H9 (cell line): ENCODE results near the gene BRD3OS. TPM values are rescaled to one million over a fixed set of nuclear protein-coding genes. Genes with fewer than 3 reads are reported as not detected.

Experiments used
- DNase-seq: peaks from one replicate; pipeline ENCODE4 v3.0.0-alpha.2; 2017
- H2AFZ ChIP-seq: one replicate; pipeline ENCODE4 v1.6.1; 2013; ENCODE audit warnings: mild to moderate bottlenecking, low read length, control low read depth, moderate library complexity
- H2AK5ac ChIP-seq: 2 replicates; pipeline ENCODE4 v1.6.1; 2013; ENCODE audit warnings: low read length, control low read depth, mixed read lengths; ENCODE audit not compliant: insufficient read length
- H2BK120ac ChIP-seq: one replicate; pipeline ENCODE4 v1.6.1; 2013; ENCODE audit warnings: low read depth, mild to moderate bottlenecking, low read length, control low read depth, inconsistent platforms; ENCODE audit not compliant: poor library complexity, severe bottlenecking
- H2BK12ac ChIP-seq: 2 replicates; pipeline ENCODE4 v1.6.1; 2013; ENCODE audit warnings: low read length, control low read depth, mixed read lengths, low read depth; ENCODE audit not compliant: insufficient read length
- H2BK15ac ChIP-seq: 2 replicates; pipeline ENCODE4 v1.6.1; 2013; ENCODE audit warnings: low read depth, low read length, control low read depth
- H2BK20ac ChIP-seq: one replicate; pipeline ENCODE4 v1.6.1; 2013; ENCODE audit warnings: low read depth, mild to moderate bottlenecking, low read length, control low read depth, inconsistent platforms; ENCODE audit not compliant: poor library complexity, severe bottlenecking
- H2BK5ac ChIP-seq: 2 replicates; pipeline ENCODE4 v1.6.1; 2013; ENCODE audit warnings: low read length, control low read depth, mixed read lengths; ENCODE audit not compliant: insufficient read length
- H3K14ac ChIP-seq: 2 replicates; pipeline ENCODE4 v1.6.1; 2013; ENCODE audit warnings: low read length, control low read depth; ENCODE audit not compliant: insufficient read depth
- H3K18ac ChIP-seq: 2 replicates; pipeline ENCODE4 v1.6.1; 2013; ENCODE audit warnings: low read depth, mild to moderate bottlenecking, mixed read lengths, low read length, control low read depth; ENCODE audit not compliant: insufficient read length
- H3K23ac ChIP-seq: 2 replicates; pipeline ENCODE4 v1.6.1; 2013; ENCODE audit warnings: low read length, control low read depth, mixed read lengths, low read depth; ENCODE audit not compliant: insufficient read length
- H3K23me2 ChIP-seq: 2 replicates; pipeline ENCODE4 v1.6.1; 2013; ENCODE audit warnings: low read depth, mild to moderate bottlenecking, mixed read lengths, low read length, control low read depth; ENCODE audit not compliant: insufficient read length, poor library complexity, severe bottlenecking
- H3K27ac ChIP-seq: 2 replicates; pipeline ENCODE4 v1.5.1; 2013; ENCODE audit warnings: low read length, control low read depth, mixed read lengths, low read depth; ENCODE audit not compliant: insufficient read length
- H3K27me3 ChIP-seq: 2 replicates; pipeline ENCODE4 v1.6.1; 2013; ENCODE audit warnings: low read length, control low read depth, inconsistent platforms; ENCODE audit not compliant: insufficient read depth
- H3K4ac ChIP-seq: 2 replicates; pipeline ENCODE4 v1.6.1; 2013; ENCODE audit warnings: low read depth, mild to moderate bottlenecking, control low read depth, inconsistent platforms, low read length, moderate library complexity
- H3K4me1 ChIP-seq: 2 replicates; pipeline ENCODE4 v1.6.1; 2013; ENCODE audit warnings: low read length, control low read depth, inconsistent platforms; ENCODE audit not compliant: insufficient read depth
- H3K4me2 ChIP-seq: 2 replicates; pipeline ENCODE4 v1.6.1; 2013; ENCODE audit warnings: low read length, control low read depth, mixed read lengths; ENCODE audit not compliant: insufficient read length, insufficient read depth
- H3K56ac ChIP-seq: 2 replicates; pipeline ENCODE4 v1.6.1; 2013; ENCODE audit warnings: low read depth, mild to moderate bottlenecking, mixed read lengths, low read length, control low read depth; ENCODE audit not compliant: insufficient read length
- H3K79me1 ChIP-seq: 2 replicates; pipeline ENCODE4 v1.6.1; 2013; ENCODE audit warnings: low read depth, mild to moderate bottlenecking, moderate library complexity, low read length, control low read depth, inconsistent platforms; ENCODE audit not compliant: insufficient read depth, poor library complexity, severe bottlenecking
- H3K79me2 ChIP-seq: 2 replicates; pipeline ENCODE4 v1.6.1; 2013; ENCODE audit warnings: low read length, control low read depth, inconsistent platforms; ENCODE audit not compliant: insufficient read depth
- H3K9ac ChIP-seq: 2 replicates; pipeline ENCODE4 v1.6.1; 2013; ENCODE audit warnings: low read length, control low read depth, mixed read lengths; ENCODE audit not compliant: insufficient read length; ENCODE audit errors: extremely low read depth
- H3K9me3 ChIP-seq: one replicate; pipeline ENCODE4 v1.6.1; 2013; ENCODE audit warnings: low read depth, low read length, inconsistent platforms; ENCODE audit not compliant: control insufficient read depth
- H3T11ph ChIP-seq: one replicate; pipeline ENCODE4 v1.6.1; 2013; ENCODE audit warnings: mild to moderate bottlenecking, low read length, control low read depth, inconsistent platforms
- H4K20me1 ChIP-seq: one replicate; pipeline ENCODE4 v1.6.1; 2013; ENCODE audit not compliant: control insufficient read depth, insufficient read length, insufficient read depth
- H4K5ac ChIP-seq: 2 replicates; pipeline ENCODE4 v1.6.1; 2013; ENCODE audit warnings: low read depth, mild to moderate bottlenecking, mixed read lengths, low read length, control low read depth; ENCODE audit not compliant: insufficient read length
- H4K8ac ChIP-seq: replicated peaks from 2 replicates; pipeline ENCODE4 v1.6.1; 2013; ENCODE audit warnings: low read length, control low read depth, mixed read lengths, low read depth; ENCODE audit not compliant: insufficient read length
- H4K91ac ChIP-seq: 2 replicates; pipeline ENCODE4 v1.6.1; 2013; ENCODE audit warnings: low read depth, mild to moderate bottlenecking, moderate library complexity, mixed read lengths, low read length, control low read depth; ENCODE audit not compliant: insufficient read length
- H3K27ac Mint-ChIP-seq, 3 experiments: 2 replicates in 2 of 3; 3 replicates in 1 of 3; pipeline ENCODE4 v1.8.0; 2020 to 2021; ENCODE audit warnings: mixed read lengths in 3 of 3, mild to moderate bottlenecking in 1 of 3, moderate library complexity in 1 of 3
- H3K27me3 Mint-ChIP-seq: 2 replicates; pipeline ENCODE4 v1.8.0; 2021; ENCODE audit warnings: low read depth, mild to moderate bottlenecking, moderate library complexity, mixed read lengths
- H3K36me3 Mint-ChIP-seq, 3 experiments: 2 replicates in 2 of 3; 3 replicates in 1 of 3; pipeline ENCODE4 v1.8.0; 2020 to 2021; ENCODE audit warnings: low read depth in 3 of 3, mixed read lengths in 3 of 3; ENCODE audit not compliant: insufficient read depth in 1 of 3
- H3K4me1 Mint-ChIP-seq, 2 experiments: 2 replicates each; pipeline ENCODE4 v1.8.0; 2020; ENCODE audit warnings: mixed read lengths in 2 of 2
- H3K4me3 Mint-ChIP-seq, 2 experiments: 2 replicates in 1 of 2; 3 replicates in 1 of 2; pipeline ENCODE4 v1.8.0; 2020 to 2021; ENCODE audit warnings: mild to moderate bottlenecking in 2 of 2, mixed read lengths in 2 of 2, moderate library complexity in 1 of 2
- H3K9me3 Mint-ChIP-seq, 2 experiments: 2 replicates in 1 of 2; 3 replicates in 1 of 2; pipeline ENCODE4 v1.8.0; 2020; ENCODE audit warnings: mild to moderate bottlenecking in 2 of 2, mixed read lengths in 2 of 2, moderate library complexity in 1 of 2
- CTCF ChIP-seq: fragments of 200-600 bp; sonication (generic); conservative IDR thresholded peaks from 3 replicates; pipeline ENCODE4 v1.8.0; 2021; ENCODE audit warnings: antibody characterized with exemption, mild to moderate bottlenecking
- WGBS: extraction: QIAGEN DNeasy Blood & Tissue Kit; methylation state at CpG from one replicate; pipeline ENCODE4 v1.1.7; 2013; ENCODE audit warnings: missing lambda C conversion rate, low lambda C conversion rate, mixed read lengths; ENCODE audit not compliant: insufficient read length; ENCODE audit errors: extremely low coverage; 5-methylcytosine and 5-hydroxymethylcytosine counted together
- total RNA-seq: library from RNA; stranded (reverse); gene quantifications from 2 replicates; pipeline ENCODE4 v1.2.1, GENCODE V29; 2021

Gene BRD3OS
- total RNA-seq, 1 experiment from 2014 or later, result 16.4 TPM

GRCh38 chr9:133993635-133994253 lies 31.5 kb upstream of the BRD3OS start:
- H3K27ac Mint-ChIP-seq, result no peak overlapping the region; a peak in 1 of 7 replicates
- H3K14ac ChIP-seq, result no peak overlapping the region; the same call in 1 of the 2 replicates
- no peaks in the 10 kb centered on the region for H3K4me1 ChIP-seq
- no peak overlapping the region for H2BK120ac ChIP-seq
- no peaks in the 10 kb centered on the region for H3K27me3 ChIP-seq
- no peak overlapping the region for H2AFZ ChIP-seq
- peaks cover 17 to 26% of the 10 kb centered on the region in 2 experiments for H3K4me1 Mint-ChIP-seq
- DNase-seq, result no peak
- H3K9ac ChIP-seq, result no peak overlapping the region
- no peak overlapping the region for H2BK15ac ChIP-seq
- no peak overlapping the region for H3K27ac ChIP-seq
- peaks cover 15% of the 10 kb centered on the region for H3K23me2 ChIP-seq
- H3K27me3 Mint-ChIP-seq, result peaks cover 5% of the 10 kb centered on the region
- no peak overlapping the region for H3K56ac ChIP-seq
- peaks cover 4% of the 10 kb centered on the region for H3K79me1 ChIP-seq
- H4K91ac ChIP-seq, result no peak overlapping the region
- H2BK20ac ChIP-seq, result no peak overlapping the region
- TF ChIP-seq CTCF, result no peak
- no peak overlapping the region for H2BK5ac ChIP-seq
- no CpG with 5 or more reads among the region's 16 CpGs for WGBS
- H3K36me3 Mint-ChIP-seq, result no peaks in the 10 kb centered on the region
- no peak overlapping the region for H4K5ac ChIP-seq
- H3T11ph ChIP-seq, result no peak overlapping the region
- no peak overlapping the region for H2AK5ac ChIP-seq
- H3K79me2 ChIP-seq, result peaks cover 12% of the 10 kb centered on the region; the same call in 1 of the 2 replicates
- H3K4ac ChIP-seq, result no peak overlapping the region
- no peak overlapping the region for H2BK12ac ChIP-seq
- no peak overlapping the region for H4K8ac ChIP-seq
- H3K4me3 Mint-ChIP-seq, result peak overlapping the region; percentile 63 to 80
- no peaks in the 10 kb centered on the region for H3K9me3 Mint-ChIP-seq
- no peaks in the 10 kb centered on the region for H3K9me3 ChIP-seq
- H3K23ac ChIP-seq, result no peak overlapping the region
- H3K4me2 ChIP-seq, result peak overlapping the region; percentile 46
- H3K18ac ChIP-seq, result no peak overlapping the region
- no peaks in the 10 kb centered on the region for H4K20me1 ChIP-seq
